Measurements from ENCODE around the gene MSANTD4.

- TF ChIP-seq CTCF (IDR thresholded peaks at IDR 0.05) (no peak), POLR2A (IDR thresholded peaks at IDR 0.05) (no peak)
Observed at GRCh38 chr11:106017093-106017492, 4.9 kb downstream of the MSANTD4 start.
